HG03064 (cell line): Measurements from ENCODE around the gene PCDH9.
A peak's percentile ranks its signal among the peaks of the same experiment; 100 is the strongest.

Source experiments
- ATAC-seq: cut with Tn5 transposase; IDR thresholded peaks from one replicate; pipeline ENCODE4 v1.9.1; 2021; ENCODE audit warnings: low read depth; ENCODE audit not compliant: unreplicated experiment

The PCDH9 gene, protein sequence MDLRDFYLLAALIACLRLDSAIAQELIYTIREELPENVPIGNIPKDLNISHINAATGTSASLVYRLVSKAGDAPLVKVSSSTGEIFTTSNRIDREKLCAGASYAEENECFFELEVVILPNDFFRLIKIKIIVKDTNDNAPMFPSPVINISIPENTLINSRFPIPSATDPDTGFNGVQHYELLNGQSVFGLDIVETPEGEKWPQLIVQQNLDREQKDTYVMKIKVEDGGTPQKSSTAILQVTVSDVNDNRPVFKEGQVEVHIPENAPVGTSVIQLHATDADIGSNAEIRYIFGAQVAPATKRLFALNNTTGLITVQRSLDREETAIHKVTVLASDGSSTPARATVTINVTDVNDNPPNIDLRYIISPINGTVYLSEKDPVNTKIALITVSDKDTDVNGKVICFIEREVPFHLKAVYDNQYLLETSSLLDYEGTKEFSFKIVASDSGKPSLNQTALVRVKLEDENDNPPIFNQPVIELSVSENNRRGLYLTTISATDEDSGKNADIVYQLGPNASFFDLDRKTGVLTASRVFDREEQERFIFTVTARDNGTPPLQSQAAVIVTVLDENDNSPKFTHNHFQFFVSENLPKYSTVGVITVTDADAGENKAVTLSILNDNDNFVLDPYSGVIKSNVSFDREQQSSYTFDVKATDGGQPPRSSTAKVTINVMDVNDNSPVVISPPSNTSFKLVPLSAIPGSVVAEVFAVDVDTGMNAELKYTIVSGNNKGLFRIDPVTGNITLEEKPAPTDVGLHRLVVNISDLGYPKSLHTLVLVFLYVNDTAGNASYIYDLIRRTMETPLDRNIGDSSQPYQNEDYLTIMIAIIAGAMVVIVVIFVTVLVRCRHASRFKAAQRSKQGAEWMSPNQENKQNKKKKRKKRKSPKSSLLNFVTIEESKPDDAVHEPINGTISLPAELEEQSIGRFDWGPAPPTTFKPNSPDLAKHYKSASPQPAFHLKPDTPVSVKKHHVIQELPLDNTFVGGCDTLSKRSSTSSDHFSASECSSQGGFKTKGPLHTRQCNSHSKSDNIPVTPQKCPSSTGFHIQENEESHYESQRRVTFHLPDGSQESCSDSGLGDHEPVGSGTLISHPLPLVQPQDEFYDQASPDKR (N-terminal part only)

DNA sequence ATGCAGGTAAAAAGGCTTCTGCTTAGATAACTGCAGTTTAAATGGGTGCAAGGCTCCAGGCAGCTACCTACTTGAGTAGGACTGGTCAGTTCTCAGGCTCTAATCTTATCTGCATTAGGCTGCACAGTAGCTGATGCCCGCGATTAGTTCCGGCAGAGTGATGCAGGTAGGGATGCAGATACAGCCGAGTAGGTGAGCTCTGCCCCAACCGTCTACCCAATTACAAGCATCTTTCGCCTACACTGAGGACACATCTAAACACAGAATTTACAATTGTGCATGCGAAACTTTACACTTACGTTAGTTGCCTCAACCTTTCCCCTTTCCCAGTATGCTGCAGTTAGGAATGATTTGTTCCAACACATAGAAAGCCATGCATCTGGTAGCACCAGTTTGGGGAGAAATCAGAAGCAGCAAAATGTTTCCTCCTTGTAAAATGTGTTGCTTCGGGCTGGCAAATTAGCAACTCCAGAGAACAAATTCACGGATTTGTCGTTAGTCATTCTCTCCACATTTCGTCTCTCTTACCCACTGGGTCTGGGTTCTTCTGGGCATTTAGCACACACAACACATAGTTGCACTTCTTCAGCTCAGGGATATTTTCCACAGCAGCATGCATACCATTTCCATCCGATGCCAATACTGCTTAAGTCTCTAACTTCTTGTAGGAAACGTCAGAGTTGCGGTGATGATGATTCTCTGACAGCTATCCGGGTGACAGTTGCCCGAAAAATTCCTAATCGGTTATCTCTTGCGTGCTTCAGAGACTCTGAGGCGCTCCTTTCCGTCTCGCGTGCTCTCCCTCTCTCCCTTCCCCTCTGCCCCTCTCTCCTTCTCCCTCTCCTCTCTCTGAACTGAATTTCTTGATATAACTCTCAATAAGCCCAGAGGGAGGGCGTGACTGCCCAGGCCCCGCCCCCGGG is at the start of gene PCDH9:
PCDH9 (minus strand) TSS at position 856 of the 923 bp plus-strand sequence. CDS start 1,896 bp downstream, outside the sequence.
- no peak for ATAC-seq

GRCh38 chr13:67278235-67278634 is 48.1 kb upstream of the PCDH9 start:
- no peak for ATAC-seq

DNA sequence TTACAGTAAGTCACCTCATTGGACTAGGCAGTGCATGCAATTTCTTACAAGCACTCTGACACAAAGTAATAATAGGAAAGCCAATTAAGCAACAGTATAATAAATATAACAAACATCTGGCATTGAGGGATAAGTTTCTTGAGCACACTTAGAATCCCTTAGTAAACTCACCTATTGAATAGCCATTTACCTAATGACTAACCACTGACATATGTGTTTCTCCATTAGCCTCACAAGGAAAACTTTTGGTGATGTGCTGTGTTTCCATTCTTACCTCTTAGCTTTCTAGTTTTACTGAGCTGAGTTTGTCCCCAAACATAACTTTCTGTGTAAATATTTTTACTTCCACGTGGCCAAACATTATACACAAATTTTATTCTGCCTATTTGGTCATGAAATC is 47.4 kb upstream of the PCDH9 start:
- ATAC-seq = no peak

- no peak for ATAC-seq
These were observed 45.3 kb upstream of the PCDH9 start for GRCh38 chr13:67275351-67275960.

- ATAC-seq = no peak
These were observed 42.9 kb upstream of the PCDH9 start for GRCh38 chr13:67273001-67273400.

GRCh38 chr13:67267136-67267535 is 37.0 kb upstream of the PCDH9 start:
- ATAC-seq = no peak

DNA sequence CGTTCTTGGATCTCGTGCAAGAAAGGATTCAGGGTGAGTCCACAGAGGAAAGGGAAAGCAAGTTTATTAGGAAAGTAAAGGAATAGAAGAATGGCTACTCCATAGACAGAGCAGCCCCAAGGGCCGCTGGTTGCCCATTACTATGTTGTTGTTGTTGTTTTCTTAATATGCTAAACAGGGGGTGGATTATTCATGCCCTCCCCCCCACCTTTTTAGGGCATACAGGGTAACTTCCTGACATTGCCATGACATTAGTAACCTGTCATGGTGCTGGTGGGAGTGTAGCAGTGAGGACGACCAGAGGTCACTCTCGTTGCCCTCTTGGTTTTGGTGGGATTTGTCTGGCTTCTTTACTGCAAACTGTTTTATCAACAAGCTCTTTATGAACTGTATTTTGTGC is 29.1 kb upstream of the PCDH9 start:
- no peak for ATAC-seq

DNA sequence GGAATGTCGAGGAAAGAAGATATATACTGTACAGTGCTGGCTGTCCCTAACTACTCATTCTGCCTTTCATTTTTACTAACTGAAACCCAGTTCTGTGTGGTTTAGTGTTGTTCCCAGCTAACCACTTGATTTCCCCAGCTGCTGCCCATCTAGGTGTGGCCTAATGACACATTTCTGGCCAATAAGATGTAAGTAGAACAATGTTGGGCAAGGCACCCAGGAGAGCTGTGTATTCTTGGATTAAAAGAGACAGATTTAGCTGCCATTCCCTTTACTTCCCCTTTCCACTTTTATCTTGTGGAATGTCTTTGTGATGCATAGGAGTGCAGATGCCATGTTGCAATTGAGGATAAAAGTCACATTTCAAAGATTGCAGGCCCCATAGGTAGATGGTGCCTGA is 28.3 kb upstream of the PCDH9 start:
- no peak for ATAC-seq

- no peak for ATAC-seq
These were observed 8.7 kb upstream of the PCDH9 start for GRCh38 chr13:67238861-67239260.

GRCh38 chr13:67238277-67238859 is 8.2 kb upstream of the PCDH9 start:
- ATAC-seq = no peak

- ATAC-seq = no peak
These were observed 5.1 kb upstream of the PCDH9 start for GRCh38 chr13:67235265-67235664.

- ATAC-seq = no peak
These were observed 2.2 kb upstream of the PCDH9 start for GRCh38 chr13:67232384-67232783.

DNA sequence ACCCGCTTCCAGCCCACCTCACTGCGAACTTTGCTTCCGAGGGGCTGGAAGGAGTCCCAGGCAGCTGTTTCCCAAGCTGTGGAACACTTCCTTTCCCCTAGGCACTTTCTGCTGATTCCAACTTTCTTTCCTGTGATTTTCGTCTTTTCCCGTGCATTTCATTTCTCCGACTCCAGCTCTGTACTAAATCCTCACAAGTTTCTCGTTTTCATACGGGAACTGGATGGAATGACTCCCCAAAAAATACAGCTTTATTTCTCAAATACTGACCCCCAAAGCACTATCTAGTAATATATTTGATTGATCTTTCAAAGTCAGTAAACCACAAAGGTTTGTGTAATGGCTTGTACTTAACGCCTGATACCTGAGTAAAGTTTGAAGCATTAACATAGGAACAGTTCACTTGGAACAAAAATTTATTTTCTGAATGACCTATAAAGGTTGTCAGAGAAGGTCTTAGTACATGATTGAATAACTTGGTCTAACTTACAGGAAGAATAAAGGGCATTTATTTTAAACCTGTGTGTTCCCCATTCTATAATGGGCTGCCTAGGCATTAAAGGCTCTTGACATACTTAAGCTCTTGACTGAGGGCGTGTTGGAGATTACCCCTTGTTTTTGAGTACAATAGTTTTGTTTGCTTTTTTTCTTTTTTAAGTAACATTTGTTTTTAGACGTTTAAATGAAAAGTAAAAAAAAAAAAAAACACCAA is 1.3 kb upstream of the PCDH9 start:
- no peak for ATAC-seq

DNA sequence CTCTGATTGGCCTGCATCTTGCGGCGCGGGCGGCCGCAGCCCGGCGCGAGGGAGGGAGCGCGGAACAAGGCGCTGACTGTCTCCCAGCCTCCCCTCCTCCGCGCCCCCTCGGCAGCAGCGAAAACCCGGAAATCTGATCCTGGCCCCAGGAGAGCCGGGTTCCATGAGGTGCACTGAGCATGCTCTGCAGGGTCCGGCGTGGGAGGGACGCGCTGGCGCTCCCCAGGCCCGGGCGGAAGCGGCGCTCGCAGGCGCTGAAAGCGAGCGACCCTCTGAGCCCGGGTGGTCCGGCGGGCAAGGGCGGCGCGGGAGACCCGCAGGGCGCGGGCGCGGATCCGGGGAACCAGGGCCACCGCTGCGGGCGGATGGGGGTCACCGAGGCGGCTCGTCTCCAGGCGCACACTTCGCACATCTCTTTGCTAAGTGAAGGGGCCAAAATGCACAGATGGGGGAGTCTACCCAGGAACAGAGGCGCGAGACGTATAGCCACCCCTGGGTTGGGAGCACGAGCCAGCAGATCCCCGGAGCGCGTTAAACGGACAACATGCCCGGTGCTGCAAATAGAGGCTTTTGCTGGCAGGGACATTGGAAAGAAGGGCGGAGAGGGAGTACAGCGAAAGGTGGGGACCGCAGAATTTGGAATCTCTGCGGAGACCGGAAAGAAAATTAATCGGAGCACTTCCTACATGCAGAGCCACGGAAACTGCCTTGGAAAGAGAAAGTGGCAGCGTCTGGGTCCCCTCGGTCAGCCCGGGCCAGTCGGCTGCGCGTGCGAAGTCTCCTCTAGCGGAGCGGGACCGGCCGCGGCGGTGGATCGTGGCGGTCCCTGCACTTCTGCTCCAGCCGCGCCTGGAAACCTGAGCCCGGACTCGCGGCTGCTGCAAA is 510 bp upstream of the PCDH9 start:
- peak; percentile 99 for ATAC-seq

- ATAC-seq = no peak
These were observed 1.2 kb downstream of the PCDH9 start for GRCh38 chr13:67228916-67229315.

DNA sequence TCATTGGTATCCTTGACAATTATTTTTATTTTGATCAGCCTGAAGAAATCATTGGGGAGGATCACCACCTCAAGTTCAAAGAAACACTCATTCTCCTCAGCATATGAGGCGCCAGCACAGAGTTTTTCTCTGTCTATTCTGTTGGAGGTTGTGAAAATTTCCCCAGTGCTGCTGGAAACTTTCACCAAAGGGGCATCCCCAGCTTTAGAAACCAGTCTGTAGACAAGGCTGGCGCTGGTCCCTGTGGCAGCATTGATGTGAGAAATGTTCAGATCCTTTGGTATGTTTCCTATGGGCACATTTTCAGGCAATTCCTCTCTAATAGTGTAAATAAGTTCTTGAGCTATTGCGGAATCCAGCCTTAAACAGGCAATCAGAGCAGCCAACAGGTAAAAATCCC is 2.1 kb downstream of the PCDH9 start:
- no peak for ATAC-seq

- ATAC-seq = no peak
These were observed 2.8 kb downstream of the PCDH9 start for GRCh38 chr13:67227131-67227983.
